ENCODE data around the gene KSR1. TPM values are rescaled to one million over a fixed set of nuclear protein-coding genes. Genes with fewer than 3 reads are reported as not detected.

The KSR1 gene
- total and polyA plus RNA-seq, 10 of the 15 experiments (the other 5 are each of a cell fraction or from before 2014, with no cell fraction given) = 0.97 to 66.6 (median 22.9) TPM

- ChIA-PET RAD21 (ENCODE audit: unreplicated experiment) (interaction anchor here (0.6 to 5.4 kb wide), 19 partner anchors 9 to 93 kb away, joined by 3 to 47 read pairs (median 7); no protein-coding TSS in a partner anchor), SMC1A (ENCODE audit: uncharacterized antibody, unreplicated experiment) (interaction anchor here (0.7 to 5.1 kb wide), 15 partner anchors 11 to 67 kb away, joined by 3 to 52 read pairs (median 8); partner anchors contain the start of gene KSR1), POLR2A (interaction anchor here (0.9 to 3.6 kb wide), 7 partner anchors 11 to 47 kb away, joined by 3 to 31 read pairs (median 7); no protein-coding TSS in a partner anchor), CTCF (interaction anchor here (0.7 to 3.5 kb wide), 8 partner anchors 11 to 51 kb away, joined by 4 to 25 read pairs (median 6); partner anchors contain the start of gene KSR1)
- peaks cover under 1 to 4% of the 10 kb centered on the region in 2 experiments; a peak in 2 of 4 replicates for H3K36me3 ChIP-seq (ENCODE audit: control insufficient read depth in 2 of 2, insufficient read depth in 2 of 2, low read length in 1 of 2)
- TSS peak; percentile 53 for BruUV-seq (replicated peaks)
- H3K4me1 ChIP-seq (ENCODE audit: control insufficient read depth, insufficient read depth, low read length) = peaks cover 30% of the 10 kb centered on the region
- peak; percentile 70 for DNase-seq (ENCODE audit: low read depth, low spot score)
- peak overlapping the region; percentile 66 for H3K4me2 ChIP-seq (ENCODE audit: control insufficient read depth, insufficient read depth)
- in situ Hi-C loops (cut with MboI) (loop anchor here (5.0 kb wide), 1 partner anchor 36 kb away; no protein-coding TSS in a partner anchor), intact Hi-C loops (cut with micrococcal nuclease; ENCODE audit: unreplicated experiment) (loop anchor here (1.0 to 5.0 kb wide), 4 partner anchors 10 to 49 kb away; partner anchors contain the start of gene KSR1)
- H3K9ac ChIP-seq (ENCODE audit: control insufficient read depth, insufficient read depth, low read length) = peak overlapping the region; percentile 39
- H3K4me3 ChIP-seq = peak overlapping the region; percentile 61; the same call in 1 of the 2 replicates
- no peak for FAIRE-seq
- H3K79me2 ChIP-seq (ENCODE audit: control insufficient read depth, insufficient read depth, low read length) = peaks cover 42% of the 10 kb centered on the region
- WGBS (ENCODE audit: insufficient coverage, insufficient replicate concordance, low lambda C conversion rate, missing lambda C conversion rate) = 11% methylated on average over 14 of the region's 15 CpGs
- peak overlapping the region; percentile 79 for H3K27ac ChIP-seq (ENCODE audit: control insufficient read depth, insufficient read depth)
- H4K20me1 ChIP-seq (ENCODE audit: control insufficient read depth, insufficient read depth) = no peaks in the 10 kb centered on the region
- H2AFZ ChIP-seq (ENCODE audit: control insufficient read depth, low read depth, low read length) = peak overlapping the region; percentile 10
- peaks cover 3% of the 10 kb centered on the region; the same call in 2 of the 3 replicates for H3K9me3 ChIP-seq (replicated peaks; ENCODE audit: control insufficient read depth, insufficient read depth, low read length)
- no peaks in the 10 kb centered on the region for H3K27me3 ChIP-seq (replicated peaks in 1 of 2; ENCODE audit: control insufficient read depth in 2 of 2, insufficient read depth in 2 of 2, low read length in 1 of 2)
- peak; percentile 82 for ATAC-seq
- TF ChIP-seq ZNF207 (IDR thresholded peaks at IDR 0.05; ENCODE audit: borderline replicate concordance) = 0 out of 2 replicates have a peak, but pooled peaks have one; percentile 39
- no peak for TF ChIP-seq BMI1 (IDR thresholded peaks at IDR 0.05; ENCODE audit: borderline replicate concordance)
- TF ChIP-seq MTA2 (IDR thresholded peaks at IDR 0.05; ENCODE audit: low read depth) = 0 out of 2 replicates have a peak, but pooled peaks have one; percentile 39
- no peak for TF ChIP-seq ZNF622 (IDR thresholded peaks at IDR 0.05)
- TF ChIP-seq, protein P1, sequence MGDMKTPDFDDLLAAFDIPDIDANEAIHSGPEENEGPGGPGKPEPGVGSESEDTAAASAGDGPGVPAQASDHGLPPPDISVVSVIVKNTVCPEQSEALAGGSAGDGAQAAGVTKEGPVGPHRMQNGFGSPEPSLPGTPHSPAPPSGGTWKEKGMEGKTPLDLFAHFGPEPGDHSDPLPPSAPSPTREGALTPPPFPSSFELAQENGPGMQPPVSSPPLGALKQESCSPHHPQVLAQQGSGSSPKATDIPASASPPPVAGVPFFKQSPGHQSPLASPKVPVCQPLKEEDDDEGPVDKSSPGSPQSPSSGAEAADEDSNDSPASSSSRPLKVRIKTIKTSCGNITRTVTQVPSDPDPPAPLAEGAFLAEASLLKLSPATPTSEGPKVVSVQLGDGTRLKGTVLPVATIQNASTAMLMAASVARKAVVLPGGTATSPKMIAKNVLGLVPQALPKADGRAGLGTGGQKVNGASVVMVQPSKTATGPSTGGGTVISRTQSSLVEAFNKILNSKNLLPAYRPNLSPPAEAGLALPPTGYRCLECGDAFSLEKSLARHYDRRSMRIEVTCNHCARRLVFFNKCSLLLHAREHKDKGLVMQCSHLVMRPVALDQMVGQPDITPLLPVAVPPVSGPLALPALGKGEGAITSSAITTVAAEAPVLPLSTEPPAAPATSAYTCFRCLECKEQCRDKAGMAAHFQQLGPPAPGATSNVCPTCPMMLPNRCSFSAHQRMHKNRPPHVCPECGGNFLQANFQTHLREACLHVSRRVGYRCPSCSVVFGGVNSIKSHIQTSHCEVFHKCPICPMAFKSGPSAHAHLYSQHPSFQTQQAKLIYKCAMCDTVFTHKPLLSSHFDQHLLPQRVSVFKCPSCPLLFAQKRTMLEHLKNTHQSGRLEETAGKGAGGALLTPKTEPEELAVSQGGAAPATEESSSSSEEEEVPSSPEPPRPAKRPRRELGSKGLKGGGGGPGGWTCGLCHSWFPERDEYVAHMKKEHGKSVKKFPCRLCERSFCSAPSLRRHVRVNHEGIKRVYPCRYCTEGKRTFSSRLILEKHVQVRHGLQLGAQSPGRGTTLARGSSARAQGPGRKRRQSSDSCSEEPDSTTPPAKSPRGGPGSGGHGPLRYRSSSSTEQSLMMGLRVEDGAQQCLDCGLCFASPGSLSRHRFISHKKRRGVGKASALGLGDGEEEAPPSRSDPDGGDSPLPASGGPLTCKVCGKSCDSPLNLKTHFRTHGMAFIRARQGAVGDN (IDR thresholded peaks at IDR 0.05) = peak; percentile 69
- no peak for TF ChIP-seq CHD4 (IDR thresholded peaks at IDR 0.05)
- no peak for TF ChIP-seq CEBPB (IDR thresholded peaks at IDR 0.05; ENCODE audit: borderline replicate concordance in 1 of 2, low read depth in 2 of 2, low read length in 2 of 2)
- 0 out of 2 replicates have a peak, but pooled peaks have one; percentile 53 for TF ChIP-seq RB1 (IDR thresholded peaks at IDR 0.05; ENCODE audit: borderline replicate concordance)
- no peak for TF ChIP-seq SMAD5 (IDR thresholded peaks at IDR 0.05; ENCODE audit: low read depth)
- no peak for TF ChIP-seq CEBPZ (IDR thresholded peaks at IDR 0.05; ENCODE audit: low read depth, low read length)
- TF ChIP-seq CHD1 (IDR thresholded peaks at IDR 0.05; ENCODE audit: low read depth, low read length) = no peak
- 0 out of 2 replicates have a peak, but pooled peaks have one; percentile 28 for TF ChIP-seq RCOR1 (conservative IDR thresholded peaks at IDR 0.05; ENCODE audit: low read depth, low read length)
- TF ChIP-seq, protein P2, sequence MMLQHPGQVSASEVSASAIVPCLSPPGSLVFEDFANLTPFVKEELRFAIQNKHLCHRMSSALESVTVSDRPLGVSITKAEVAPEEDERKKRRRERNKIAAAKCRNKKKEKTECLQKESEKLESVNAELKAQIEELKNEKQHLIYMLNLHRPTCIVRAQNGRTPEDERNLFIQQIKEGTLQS (IDR thresholded peaks at IDR 0.05; ENCODE audit: borderline replicate concordance, extremely low read depth, low read depth, low read length) = no peak
- no peak for TF ChIP-seq CBX3 (IDR thresholded peaks at IDR 0.05; ENCODE audit: borderline replicate concordance, low read depth)
Measured at GRCh38 chr17:27506348-27507218, 50.3 kb downstream of the KSR1 start.

Measured in GM12878 (cell line).